Peyer's patch (tissue), 4 donors: Measurements from ENCODE around the gene STK40. TPM values are rescaled to one million over a fixed set of nuclear protein-coding genes. Genes with fewer than 3 reads are reported as not detected.

Source experiments
- DNase-seq, 3 donors: peaks; one replicate each; pipeline ENCODE4 v3.0.0-alpha.2; 2017 to 2019
- H3K27ac ChIP-seq, 4 donors: fragments of 200-600 bp; sonication (generic); one replicate each; pipeline ENCODE4 v1.5.1; 2016 to 2019
- H3K27me3 ChIP-seq, 2 donors: fragments of 200-600 bp; sonication (generic); one replicate each; pipeline ENCODE4 v1.5.1; 2019
- H3K36me3 ChIP-seq, 3 donors: fragments of 200-600 bp; sonication (generic); one replicate each; pipeline ENCODE4 v1.5.1; 2016 to 2019
- H3K4me1 ChIP-seq, 4 donors: fragments of 200-600 bp; sonication (generic); one replicate each; pipeline ENCODE4 v1.5.1; 2016 to 2019
- H3K4me3 ChIP-seq, 4 donors: fragments of 200-600 bp; sonication (generic); 1 replicate in 3 of 4; 2 replicates in 1 of 4; pipeline ENCODE4 v1.5.1; 2016 to 2019; ENCODE audit warnings: mild to moderate bottlenecking in 1 of 4
- H3K9me3 ChIP-seq, 4 donors: fragments of 200-600 bp; sonication (generic); one replicate each; pipeline ENCODE4 v1.5.1; 2016 to 2019; ENCODE audit warnings: mild to moderate bottlenecking in 1 of 4
- CTCF ChIP-seq, 6 experiments: fragments of 450-650 bp in 4 of 6; fragments of 200-600 bp in 2 of 6; sonication (generic) in 1 of 6; IDR thresholded peaks; one replicate each; pipeline ENCODE4 v1.5.1; 2017 to 2019; ENCODE audit warnings: antibody characterized with exemption in 6 of 6, mild to moderate bottlenecking in 3 of 6, moderate library complexity in 1 of 6
- POLR2A ChIP-seq, 2 donors: fragments of 450-650 bp; IDR thresholded peaks; one replicate each; pipeline ENCODE4 v1.5.1; 2017; ENCODE audit warnings: antibody characterized with exemption in 2 of 2, mild to moderate bottlenecking in 2 of 2, moderate library complexity in 2 of 2
- total RNA-seq, 4 donors: library from RNA; depleted of rRNA; stranded (reverse); fragments of >200 nt; gene quantifications; one replicate each; pipeline ENCODE4 v1.1.0, GENCODE V29; 2016

Gene STK40
- total RNA-seq, 4 donors from 2014 or later, result 14.0 to 30.2 (median 21.5) TPM

DNA sequence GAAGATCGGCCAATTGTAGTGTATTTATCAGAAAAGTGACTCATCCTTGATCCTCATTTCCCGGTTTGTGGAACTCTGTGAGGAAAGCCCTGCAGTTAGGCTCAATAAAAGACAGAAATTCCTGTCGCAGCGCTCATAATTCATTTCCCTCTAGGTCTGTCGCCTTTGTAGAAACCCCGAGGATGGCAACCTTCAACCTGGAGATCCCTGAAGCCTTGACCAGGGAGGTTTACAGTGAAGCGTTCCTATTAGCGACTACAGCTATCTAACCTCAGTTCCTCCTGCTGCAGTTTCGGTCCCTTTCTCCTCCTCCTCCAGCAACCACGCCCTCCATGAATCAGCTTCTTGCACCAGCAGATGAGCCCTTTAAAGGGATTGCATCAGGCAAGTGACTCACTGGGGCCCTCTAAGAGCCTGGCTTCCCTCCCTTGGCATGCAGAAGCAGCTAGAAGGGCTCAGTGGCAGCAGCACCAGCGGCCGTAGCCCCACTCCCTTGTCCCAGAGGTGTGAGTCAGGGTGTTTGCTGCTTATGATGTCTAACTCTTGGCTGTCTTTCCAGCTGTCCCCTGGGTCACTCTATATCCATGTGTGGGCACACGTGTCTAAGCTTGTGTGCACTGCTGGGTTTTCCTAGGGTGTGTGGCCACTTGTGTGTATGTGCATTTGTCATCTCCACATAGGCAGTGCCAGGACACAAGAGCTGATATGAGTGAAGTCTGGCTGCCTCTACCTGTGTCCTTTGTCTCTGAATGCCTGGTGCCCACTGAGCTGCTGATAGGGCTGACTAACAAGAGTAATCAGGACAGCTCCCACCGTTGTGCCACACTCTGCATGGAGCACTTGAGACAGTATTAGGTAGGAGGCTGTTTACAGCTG, 779 bp upstream of the STK40 start:
- H3K4me3 ChIP-seq, result peak overlapping the region; percentile 79 to 97 (median 96)
- peak overlapping the region; percentile 97 to 99 (median 98) for H3K27ac ChIP-seq
- H3K9me3 ChIP-seq, result no peaks in the 10 kb centered on the region
- peaks cover 6 to 51% (median 28%) of the 10 kb centered on the region in 4 donors for H3K4me1 ChIP-seq
- no peaks in the 10 kb centered on the region for H3K27me3 ChIP-seq
- peaks cover 0 to 7% (median 0%) of the 10 kb centered on the region in 3 donors for H3K36me3 ChIP-seq
- peak; percentile 78 to 96 (median 89) for DNase-seq
- no peak for TF ChIP-seq CTCF (IDR thresholded peaks at IDR 0.05)
- TF ChIP-seq POLR2A (IDR thresholded peaks at IDR 0.05), result peak; percentile 89 to 98

GRCh38 chr1:36384542-36385409, 948 bp downstream of the STK40 start:
- Histone ChIP-seq H3K4me1 (peaks cover 6 to 57% (median 18%) of the 10 kb centered on the region in 4 donors), H3K9me3 (no peaks in the 10 kb centered on the region), H3K27ac (peak overlapping the region; percentile 97 to 99 (median 98)), H3K27me3 (no peaks in the 10 kb centered on the region), H3K36me3 (no peaks in the 10 kb centered on the region), H3K4me3 (peak overlapping the region; percentile 79 to 97 (median 96))
- TF ChIP-seq CTCF (IDR thresholded peaks at IDR 0.05), result no peak
- TF ChIP-seq POLR2A (IDR thresholded peaks at IDR 0.05), result peak; percentile 48 to 61
- DNase-seq, result peak; percentile 61 to 87 (median 86)

GRCh38 chr1:36383240-36383639, 2.5 kb downstream of the STK40 start:
- Histone ChIP-seq H3K27me3 (no peaks in the 10 kb centered on the region), H3K4me3 (no peak overlapping the region), H3K27ac (no peak overlapping the region), H3K36me3 (no peaks in the 10 kb centered on the region), H3K9me3 (no peaks in the 10 kb centered on the region), H3K4me1 (peaks cover 6 to 49% (median 19%) of the 10 kb centered on the region in 4 donors)
- TF ChIP-seq CTCF (IDR thresholded peaks at IDR 0.05) (no peak), POLR2A (IDR thresholded peaks at IDR 0.05) (no peak)
- no peak for DNase-seq

DNA sequence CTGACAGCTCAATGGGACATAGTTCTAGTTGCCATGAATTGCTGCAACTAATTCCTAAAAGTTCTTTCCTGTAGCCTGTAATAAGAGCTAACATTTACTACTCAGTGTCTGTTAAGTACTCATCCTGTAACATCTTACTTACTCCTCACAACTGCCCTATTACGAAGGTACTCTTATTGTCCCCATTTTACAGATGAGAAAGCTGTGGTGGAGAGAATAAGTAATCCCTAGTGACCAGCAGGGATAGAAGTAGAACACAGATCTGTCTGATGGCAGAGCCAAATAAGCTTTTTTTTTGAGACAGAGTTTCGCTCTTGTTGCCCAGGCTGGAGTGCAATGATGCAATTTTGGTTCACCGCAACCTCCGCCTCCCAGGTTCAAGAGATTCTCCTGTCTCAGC, 3.1 kb downstream of the STK40 start:
- Histone ChIP-seq H3K4me1 (peaks cover 6 to 43% (median 20%) of the 10 kb centered on the region in 4 donors), H3K27ac (no peak overlapping the region), H3K36me3 (no peaks in the 10 kb centered on the region), H3K27me3 (no peaks in the 10 kb centered on the region), H3K9me3 (no peaks in the 10 kb centered on the region), H3K4me3 (no peak overlapping the region)
- TF ChIP-seq CTCF (IDR thresholded peaks at IDR 0.05), result no peak
- TF ChIP-seq POLR2A (IDR thresholded peaks at IDR 0.05), result no peak
- no peak for DNase-seq

DNA sequence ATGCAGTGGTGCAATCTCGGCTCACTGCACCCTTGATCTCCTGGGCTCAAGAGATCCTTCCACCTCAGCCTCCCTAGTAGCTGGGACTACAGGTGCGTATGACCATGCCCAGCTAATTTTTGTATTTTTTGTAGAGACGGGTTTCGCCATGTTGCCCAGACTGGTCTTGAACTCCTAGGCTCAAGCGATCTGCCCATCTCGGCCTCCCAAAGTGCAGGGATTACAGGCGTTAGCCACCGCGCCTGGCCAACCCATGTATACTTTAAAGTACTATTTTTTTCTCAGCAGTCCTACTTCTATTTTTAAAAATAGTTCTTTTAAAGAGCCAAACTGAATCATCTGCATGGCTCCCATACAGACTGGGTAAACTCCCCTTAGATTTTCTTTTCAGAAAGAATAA, 3.5 kb downstream of the STK40 start:
- no peak overlapping the region for H3K4me3 ChIP-seq
- no peak for TF ChIP-seq CTCF (IDR thresholded peaks at IDR 0.05)
- TF ChIP-seq POLR2A (IDR thresholded peaks at IDR 0.05), result no peak
- no peaks in the 10 kb centered on the region for H3K36me3 ChIP-seq
- DNase-seq, result no peak
- no peaks in the 10 kb centered on the region for H3K9me3 ChIP-seq
- H3K4me1 ChIP-seq, result peaks cover 6 to 39% (median 19%) of the 10 kb centered on the region in 4 donors
- no peaks in the 10 kb centered on the region for H3K27me3 ChIP-seq
- no peak overlapping the region for H3K27ac ChIP-seq
